H1 (cell line): Measurements from ENCODE around the gene AKT1S1. TPM values are rescaled to one million over a fixed set of nuclear protein-coding genes. Genes with fewer than 3 reads are reported as not detected.

Experiments
- CTCF ChIA-PET: fragments of 300-600 bp; sonication (Branson Sonifier 250); formaldehyde crosslinking; loops from one replicate; lab custom pipeline; 2021; ENCODE audit not compliant: partially characterized antibody; lab: Charles Lee
- POLR2A ChIA-PET: fragments of 300-600 bp; sonication (Branson Sonifier 250); formaldehyde crosslinking; loops from one replicate; lab custom pipeline; 2021; ENCODE audit warnings: inconsistent platforms; ENCODE audit not compliant: partially characterized antibody; lab: Charles Lee
- DNase-seq, 2 experiments: peaks; one replicate each; pipeline versions ENCODE4 v3.0.0 to v3.0.0-alpha.2; 2010 to 2022; ENCODE audit warnings: low spot score in 2 of 2, low read depth in 1 of 2, mixed read lengths in 1 of 2
- FAIRE-seq: peaks from 2 replicates; lab custom pipeline; 2011; peaks lifted over from hg19 to GRCh38; lab: Jason Lieb, UNC
- H2AFZ ChIP-seq: 2 replicates; pipeline ENCODE4 v1.8.1; 2012; ENCODE audit warnings: low read length, inconsistent platforms
- H2AK5ac ChIP-seq: 2 replicates; pipeline ENCODE4 v1.6.1; 2013; ENCODE audit warnings: low read depth, low read length
- H2BK120ac ChIP-seq: replicated peaks from 2 replicates; pipeline ENCODE3; 2013; ENCODE audit warnings: low read depth, low read length, inconsistent platforms
- H2BK12ac ChIP-seq: 2 replicates; pipeline ENCODE4 v1.6.1; 2013; ENCODE audit warnings: low read depth, low read length
- H2BK15ac ChIP-seq: 2 replicates; pipeline ENCODE4 v1.6.1; 2013; ENCODE audit warnings: low read length
- H2BK20ac ChIP-seq: 2 replicates; pipeline ENCODE4 v1.6.1; 2013; ENCODE audit warnings: low read length
- H2BK5ac ChIP-seq: 2 replicates; pipeline ENCODE4 v1.6.1; 2013; ENCODE audit warnings: low read depth, low read length
- H3K14ac ChIP-seq: 2 replicates; pipeline ENCODE4 v1.6.1; 2013; ENCODE audit warnings: inconsistent platforms; ENCODE audit not compliant: insufficient read length
- H3K18ac ChIP-seq: 2 replicates; pipeline ENCODE4 v1.6.1; 2013; ENCODE audit warnings: low read length; ENCODE audit errors: extremely low read depth
- H3K23ac ChIP-seq: 2 replicates; pipeline ENCODE4 v1.6.1; 2013; ENCODE audit warnings: inconsistent platforms; ENCODE audit not compliant: insufficient read length
- H3K23me2 ChIP-seq: 2 replicates; pipeline ENCODE4 v1.6.1; 2013; ENCODE audit warnings: low read depth, low read length
- H3K27ac ChIP-seq: 2 replicates; pipeline ENCODE4 v1.6.1; 2011; ENCODE audit warnings: low read depth, low read length, inconsistent platforms
- H3K27me3 ChIP-seq, 4 experiments: replicated peaks in 1 of 4; 1 replicate in 1 of 4; 2 replicates in 3 of 4; pipeline versions ENCODE4 v1.6.1 to v1.8.1; 2011 to 2013; ENCODE audit warnings: low read length in 3 of 4, mild to moderate bottlenecking in 3 of 4, inconsistent platforms in 2 of 4, mixed read lengths in 2 of 4, moderate library complexity in 1 of 4; ENCODE audit not compliant: control insufficient read depth in 3 of 4, insufficient read depth in 3 of 4; ENCODE audit errors: extremely low read depth in 1 of 4
- H3K36me3 ChIP-seq, 4 experiments: 2 replicates each; pipeline versions ENCODE4 v1.6.1 to v1.8.1; 2011 to 2013; ENCODE audit warnings: mild to moderate bottlenecking in 4 of 4, low read length in 3 of 4, moderate library complexity in 2 of 4, control low read depth in 1 of 4, inconsistent platforms in 1 of 4; ENCODE audit not compliant: insufficient read depth in 4 of 4, control insufficient read depth in 2 of 4
- H3K4ac ChIP-seq: replicated peaks from 2 replicates; pipeline ENCODE3; 2013; ENCODE audit warnings: low read length, low read depth, mixed read lengths, inconsistent platforms; ENCODE audit not compliant: insufficient read length
- H3K4me1 ChIP-seq, 4 experiments: replicated peaks in 1 of 4; 1 replicate in 1 of 4; 2 replicates in 3 of 4; pipeline versions ENCODE4 v1.6.1 to v1.8.1; 2011 to 2013; ENCODE audit warnings: low read length in 3 of 4, inconsistent platforms in 2 of 4, mixed read lengths in 1 of 4; ENCODE audit not compliant: insufficient read depth in 4 of 4, control insufficient read depth in 3 of 4
- H3K4me2 ChIP-seq, 2 experiments: 2 replicates each; pipeline versions ENCODE4 v1.6.1 to v1.8.1; 2011 to 2013; ENCODE audit warnings: low read depth in 2 of 2, low read length in 2 of 2, control low read depth in 1 of 2, inconsistent platforms in 1 of 2, mild to moderate bottlenecking in 1 of 2; ENCODE audit not compliant: insufficient read depth in 1 of 2
- H3K4me3 ChIP-seq, 4 experiments: fragments of 200-600, 300-600 bp in 1 of 4; sonication (generic), shearing (Covaris generic), sonication (Bioruptor Twin) in 1 of 4; 2 replicates each; pipeline versions ENCODE4 v1.5.1 to v1.8.1; 2011 to 2016; ENCODE audit warnings: low read length in 4 of 4, low read depth in 3 of 4, control low read depth in 2 of 4, inconsistent platforms in 2 of 4, mild to moderate bottlenecking in 2 of 4, mixed read lengths in 1 of 4, moderate library complexity in 1 of 4; ENCODE audit not compliant: insufficient read depth in 2 of 4; ENCODE audit errors: extremely low read depth in 1 of 4
- H3K56ac ChIP-seq: replicated peaks from 2 replicates; pipeline ENCODE3; 2013; ENCODE audit warnings: low read depth, mild to moderate bottlenecking, mixed read lengths, low read length, inconsistent platforms; ENCODE audit not compliant: insufficient read length
- H3K79me1 ChIP-seq: 2 replicates; pipeline ENCODE4 v1.6.1; 2013; ENCODE audit warnings: low read depth, low read length, control low read depth
- H3K79me2 ChIP-seq, 2 experiments: 2 replicates each; pipeline versions ENCODE4 v1.6.1 to v1.8.1; 2012 to 2013; ENCODE audit warnings: low read length in 2 of 2, mild to moderate bottlenecking in 2 of 2, inconsistent platforms in 1 of 2; ENCODE audit not compliant: insufficient read depth in 2 of 2, control insufficient read depth in 1 of 2
- H3K9ac ChIP-seq, 4 experiments: replicated peaks in 1 of 4; 1 replicate in 1 of 4; 2 replicates in 3 of 4; pipeline versions ENCODE4 v1.6.1 to v1.8.1; 2011 to 2013; ENCODE audit warnings: low read depth in 3 of 4, low read length in 3 of 4, control low read depth in 2 of 4, mild to moderate bottlenecking in 2 of 4, moderate library complexity in 2 of 4, inconsistent platforms in 1 of 4; ENCODE audit errors: extremely low read depth in 1 of 4
- H3K9me3 ChIP-seq, 2 experiments: 2 replicates each; pipeline versions ENCODE4 v1.6.1 to v1.8.1; 2012 to 2013; ENCODE audit warnings: mild to moderate bottlenecking in 2 of 2, moderate library complexity in 2 of 2, control low read depth in 1 of 2, inconsistent platforms in 1 of 2, low read depth in 1 of 2, low read length in 1 of 2, mixed read lengths in 1 of 2; ENCODE audit not compliant: insufficient read depth in 2 of 2
- H4K20me1 ChIP-seq, 2 experiments: replicated peaks in 1 of 2; 2 replicates each; pipeline versions ENCODE3 to v1.8.1; 2011 to 2013; ENCODE audit warnings: inconsistent platforms in 2 of 2, low read length in 2 of 2, mild to moderate bottlenecking in 1 of 2; ENCODE audit not compliant: insufficient read depth in 2 of 2, control insufficient read depth in 1 of 2
- H4K5ac ChIP-seq: 2 replicates; pipeline ENCODE4 v1.6.1; 2013; ENCODE audit warnings: low read length, low read depth, mixed read lengths, inconsistent platforms; ENCODE audit not compliant: insufficient read length
- H4K8ac ChIP-seq: 2 replicates; pipeline ENCODE4 v1.8.0; 2013; ENCODE audit warnings: mild to moderate bottlenecking, moderate library complexity, low read length, inconsistent platforms; ENCODE audit not compliant: insufficient read depth; ENCODE audit errors: extremely low read depth
- H4K91ac ChIP-seq: replicated peaks from 2 replicates; pipeline ENCODE3; 2013; ENCODE audit warnings: low read length, mixed read lengths, inconsistent platforms; ENCODE audit not compliant: insufficient read length
- MAFK ChIP-seq: IDR thresholded peaks from 2 replicates; pipeline ENCODE4 v1.6.1; 2012; ENCODE audit warnings: low read depth, mild to moderate bottlenecking, improper control_type of control experiment, low read length
- SRF ChIP-seq: IDR thresholded peaks from 2 replicates; pipeline ENCODE4 v1.6.1; 2011; ENCODE audit warnings: mild to moderate bottlenecking, low read depth, low read length, moderate library complexity
- YY1 ChIP-seq: IDR thresholded peaks from 2 replicates; pipeline ENCODE4 v1.6.1; 2011; ENCODE audit warnings: low read depth, mild to moderate bottlenecking, low read length
- WGBS, 2 experiments: shearing (Covaris generic) in 1 of 2; methylation state at CpG; one replicate each; pipeline versions ENCODE4 v1.1.6 to v1.1.7; 2013 to 2015; ENCODE audit warnings: low lambda C conversion rate in 2 of 2, mixed read lengths in 2 of 2, inconsistent platforms in 1 of 2, low coverage in 1 of 2, missing lambda C conversion rate in 1 of 2; ENCODE audit not compliant: insufficient replicate concordance in 2 of 2, insufficient coverage in 1 of 2, insufficient read length in 1 of 2; ENCODE audit errors: extremely low coverage in 1 of 2, missing lambda C conversion rate in 1 of 2; 5-methylcytosine and 5-hydroxymethylcytosine counted together
- polyA plus RNA-seq, 7 experiments: library from polyadenylated mRNA; depleted of rRNA in 3 of 7; stranded (reverse) in 5 of 7; unstranded in 2 of 7; fragments of >200 nt in 5 of 7; fragments of 200-250 nt in 2 of 7; gene quantifications; 1 replicate in 5 of 7; 2 replicates in 1 of 7; 4 replicates in 1 of 7; pipeline versions ENCODE4 v1.2.1 to v1.2.3, GENCODE V29; 2011 to 2013; ENCODE audit warnings: missing spikeins in 2 of 7, mixed read lengths in 2 of 7
- total RNA-seq: library from RNA; stranded (reverse); fragmentation: NEBNext Ultra II Directional; extraction: Animal tissue kit (Norgen Biotek cat#: 25700); gene quantifications from 2 replicates; pipeline ENCODE4 v1.2.1, GENCODE V29; 2021

Gene AKT1S1
- total and polyA plus RNA-seq, 2 of the 8 experiments (the other 6 are each of a cell fraction or from before 2014, with no cell fraction given): 40.7 to 45.9 TPM

DNA sequence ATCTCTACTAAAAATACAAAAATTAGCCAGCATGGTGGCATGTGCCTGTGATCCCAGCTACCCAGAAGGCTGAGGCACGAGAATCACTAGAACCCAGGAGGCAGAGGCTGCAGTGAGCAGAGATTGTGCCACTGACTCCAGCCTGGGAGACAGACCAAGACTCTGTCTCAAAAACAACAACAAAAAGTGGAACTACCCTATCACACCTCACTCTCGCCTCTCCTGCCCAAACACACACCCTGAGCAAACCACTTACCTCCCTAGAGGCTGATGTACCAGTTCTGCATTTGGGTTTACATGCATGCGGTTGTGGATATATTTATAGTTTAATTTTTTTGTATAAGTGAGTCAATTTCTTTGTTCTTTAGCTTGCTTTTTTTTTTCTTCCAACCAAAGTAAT, 33.9 kb downstream of the AKT1S1 start:
- H2BK5ac ChIP-seq: no peak overlapping the region
- no peak for FAIRE-seq
- POLR2A ChIA-PET: interaction anchor here (0.6 to 3.3 kb wide), 4 partner anchors 11 to 65 kb away, joined by 3 to 12 read pairs (median 5); no protein-coding TSS in a partner anchor
- TF ChIP-seq YY1 (no peak), MAFK (no peak), SRF (no peak)

More for the DNA sequence above, 33.9 kb downstream of the AKT1S1 start:
- Histone ChIP-seq H4K20me1 (peaks cover 0 to 2% of the 10 kb centered on the region in 2 experiments), H3K14ac (no peak overlapping the region), H3K18ac (no peak overlapping the region), H2BK120ac (no peak overlapping the region), H3K4me3 (no peak overlapping the region), H2AFZ (no peak overlapping the region), H2AK5ac (no peak overlapping the region), H4K8ac (no peak overlapping the region), H4K5ac (no peak overlapping the region), H2BK12ac (no peak overlapping the region), H2BK20ac (no peak overlapping the region), H3K56ac (no peak overlapping the region), H3K79me1 (peaks cover 3% of the 10 kb centered on the region; the same call in 1 of the 2 replicates), H3K36me3 (peaks cover 2 to 9% (median 6%) of the 10 kb centered on the region in 4 experiments; a peak in 5 of 8 replicates), H3K27me3 (no peaks in the 10 kb centered on the region), H3K4ac (no peak overlapping the region), H3K23ac (no peak overlapping the region), H3K9me3 (no peaks in the 10 kb centered on the region), H3K9ac (no peak overlapping the region), H3K27ac (no peak overlapping the region), H3K4me1 (no peaks in the 10 kb centered on the region), H3K4me2 (no peak overlapping the region), H2BK15ac (no peak overlapping the region), H3K79me2 (no peaks in the 10 kb centered on the region), H4K91ac (no peak overlapping the region), H3K23me2 (no peaks in the 10 kb centered on the region)
- WGBS, 2 experiments: 92% methylated on average over 3 of the region's 3 CpGs; no CpG with 5 or more reads in 1 of the 2 experiments
- no peak for DNase-seq
- CTCF ChIA-PET: interaction anchor here (2.1 kb wide), 1 partner anchor 38 kb away, joined by 4 read pairs; no protein-coding TSS in a partner anchor
